ENCODE results near the gene DUSP16.

DUSP16 gene

GRCh38 chr12:12563290-12563928 lies 746 bp upstream of the DUSP16 start:
- no peak for TF ChIP-seq CTCF (IDR thresholded peaks at IDR 0.05; ENCODE audit: low read depth, low read length, missing control alignments)
- DNase-seq (ENCODE audit: low read depth) = no peak
- H3K4me3 ChIP-seq (ENCODE audit: low read depth, low read length) = no peak overlapping the region; the same call in 1 of the 2 replicates

GRCh38 chr12:12562016-12562483 lies 613 bp downstream of the DUSP16 start:
- DNase-seq (ENCODE audit: low read depth) = no peak
- TF ChIP-seq CTCF (IDR thresholded peaks at IDR 0.05; ENCODE audit: low read depth, low read length, missing control alignments) = no peak
- peak overlapping the region; percentile 99 for H3K4me3 ChIP-seq (ENCODE audit: low read depth, low read length)

- peak overlapping the region; percentile 99 for H3K4me3 ChIP-seq (ENCODE audit: low read depth, low read length)
- no peak for DNase-seq (ENCODE audit: low read depth)
- no peak for TF ChIP-seq CTCF (IDR thresholded peaks at IDR 0.05; ENCODE audit: low read depth, low read length, missing control alignments)
Observed at GRCh38 chr12:12561371-12562015, 1.2 kb downstream of the DUSP16 start.

GRCh38 chr12:12560587-12561370 lies 1.9 kb downstream of the DUSP16 start:
- TF ChIP-seq CTCF (IDR thresholded peaks at IDR 0.05; ENCODE audit: low read depth, low read length, missing control alignments) = no peak
- DNase-seq (ENCODE audit: low read depth) = peak; percentile 66
- peak overlapping the region; percentile 99 for H3K4me3 ChIP-seq (ENCODE audit: low read depth, low read length)

- peak overlapping the region; percentile 51 for H3K4me3 ChIP-seq (ENCODE audit: low read depth, low read length)
- DNase-seq (ENCODE audit: low read depth) = no peak
- no peak for TF ChIP-seq CTCF (IDR thresholded peaks at IDR 0.05; ENCODE audit: low read depth, low read length, missing control alignments)
Observed at GRCh38 chr12:12559719-12560296, 2.9 kb downstream of the DUSP16 start.

GRCh38 chr12:12558291-12558690 lies 4.4 kb downstream of the DUSP16 start:
- no peak overlapping the region for H3K4me3 ChIP-seq (ENCODE audit: low read depth, low read length)
- no peak for TF ChIP-seq CTCF (IDR thresholded peaks at IDR 0.05; ENCODE audit: low read depth, low read length, missing control alignments)
- DNase-seq (ENCODE audit: low read depth) = no peak

All from GM12864 (cell line).